GM21423 (cell line): ENCODE results near the gene PIGU.
"Not testable (repeated sequence)": the region's sequence is repeated elsewhere in the genome, so short reads cannot be mapped to it uniquely, and the experiment has no call there.

ENCODE experiments used
- ATAC-seq: cut with Tn5 transposase; IDR thresholded peaks from one replicate; pipeline ENCODE4 v1.9.1; 2021; ENCODE audit warnings: mild to moderate bottlenecking, moderate library complexity; ENCODE audit not compliant: unreplicated experiment

PIGU gene

GRCh38 chr20:34624629-34625028 is 52.3 kb downstream of the PIGU start:
- no peak for ATAC-seq

DNA sequence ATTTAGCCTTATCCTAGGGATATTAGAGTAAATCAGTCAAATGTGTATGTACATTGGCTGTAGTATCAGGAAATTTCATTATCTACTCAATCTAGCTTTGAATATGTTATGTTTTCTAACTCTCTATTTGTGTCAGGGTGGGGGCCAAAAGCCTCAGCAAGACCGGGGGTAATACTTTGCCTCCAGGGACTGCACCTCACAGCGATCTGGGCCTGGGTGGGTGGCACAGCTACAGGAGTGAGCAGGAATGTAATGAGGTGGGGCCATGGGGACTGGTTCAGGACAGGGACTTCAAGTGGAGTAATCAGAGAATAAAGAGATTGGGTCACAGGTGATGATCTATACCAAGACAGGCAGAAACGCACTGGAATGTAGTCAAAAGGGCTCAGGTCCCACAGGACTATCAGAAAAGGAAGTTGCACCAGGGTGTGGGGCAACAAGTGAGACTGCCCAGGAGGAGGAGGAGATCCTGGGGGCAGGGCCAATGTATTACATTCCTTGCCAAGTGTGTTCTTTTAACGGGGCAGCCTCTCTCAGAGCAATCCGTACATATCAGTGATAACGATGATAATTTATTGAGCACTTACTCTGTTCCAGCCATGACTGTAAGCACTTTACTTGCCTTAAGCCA is 54.0 kb downstream of the PIGU start:
- no peak for ATAC-seq

- no peak for ATAC-seq
Measured at GRCh38 chr20:34621383-34622367, 55.2 kb downstream of the PIGU start.

- ATAC-seq, result no peak
Measured at GRCh38 chr20:34621036-34621343, 55.9 kb downstream of the PIGU start.

GRCh38 chr20:34618676-34619075 is 58.2 kb downstream of the PIGU start:
- no peak for ATAC-seq

DNA sequence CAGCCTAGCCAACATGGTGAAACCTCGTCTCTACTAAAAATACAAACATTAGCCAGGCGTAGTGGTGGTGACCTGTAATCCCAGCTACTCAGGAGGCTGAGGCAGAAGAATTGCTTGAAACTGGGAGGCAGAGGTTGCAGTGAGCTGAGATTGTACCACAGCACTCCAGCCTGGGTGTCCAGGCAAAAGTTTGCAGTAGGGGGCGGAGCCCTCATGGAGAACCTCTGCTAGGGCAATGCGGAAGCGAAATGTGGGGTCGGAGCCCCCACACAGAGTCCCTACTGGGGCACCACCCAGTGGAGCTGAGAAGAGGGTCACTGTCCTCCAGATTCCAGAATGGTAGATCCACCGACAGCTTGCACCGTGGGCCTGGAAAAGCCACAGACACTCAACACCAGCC is 60.0 kb downstream of the PIGU start:
- ATAC-seq, result not testable (repeated sequence)

GRCh38 chr20:34615477-34615876 is 61.4 kb downstream of the PIGU start:
- ATAC-seq, result no peak

DNA sequence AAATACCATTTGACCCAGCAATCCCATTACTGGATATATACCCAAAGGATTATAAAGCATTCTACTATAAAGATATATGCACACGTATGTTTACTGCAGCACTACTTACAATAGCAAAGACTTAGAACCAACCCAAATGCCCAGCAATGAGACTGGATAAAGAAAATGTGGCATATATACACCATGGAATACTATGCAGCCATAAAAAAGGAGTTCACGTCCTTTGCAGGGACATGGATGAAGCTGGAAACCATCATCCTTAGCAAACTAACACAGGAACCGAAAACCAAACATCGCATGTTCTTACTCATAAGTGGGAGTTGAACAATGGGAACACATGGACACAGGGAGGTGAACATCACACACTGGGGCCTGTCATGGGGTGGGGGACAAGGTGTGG is 64.9 kb downstream of the PIGU start:
- ATAC-seq, result not testable (repeated sequence)

DNA sequence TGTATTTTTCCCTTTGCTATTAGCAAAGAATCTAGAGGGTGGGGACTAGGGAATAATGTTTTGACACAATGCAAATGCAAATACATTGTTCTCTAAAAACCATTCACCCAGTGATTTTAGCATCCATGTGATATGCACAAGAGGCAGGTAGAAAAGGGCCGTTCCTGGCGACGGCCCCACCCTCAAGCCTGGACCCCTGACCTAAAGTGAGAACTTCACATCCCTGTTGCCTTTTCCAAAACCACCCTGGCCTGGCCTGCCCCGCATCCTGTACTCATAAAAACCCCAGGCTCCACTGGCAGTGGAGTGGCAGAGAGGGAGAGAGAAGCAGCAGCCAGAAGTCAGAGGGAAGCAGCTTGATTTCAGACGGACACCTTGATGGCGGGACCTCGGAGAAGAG is 69.8 kb downstream of the PIGU start:
- ATAC-seq, result no peak

GRCh38 chr20:34604980-34605788 is 71.7 kb downstream of the PIGU start:
- no peak for ATAC-seq

GRCh38 chr20:34600892-34601653 is 75.8 kb downstream of the PIGU start:
- ATAC-seq, result no peak

- no peak for ATAC-seq
Measured at GRCh38 chr20:34595377-34596184, 81.3 kb downstream of the PIGU start.

- ATAC-seq, result no peak
Measured at GRCh38 chr20:34586488-34587163, 90.3 kb downstream of the PIGU start.

DNA sequence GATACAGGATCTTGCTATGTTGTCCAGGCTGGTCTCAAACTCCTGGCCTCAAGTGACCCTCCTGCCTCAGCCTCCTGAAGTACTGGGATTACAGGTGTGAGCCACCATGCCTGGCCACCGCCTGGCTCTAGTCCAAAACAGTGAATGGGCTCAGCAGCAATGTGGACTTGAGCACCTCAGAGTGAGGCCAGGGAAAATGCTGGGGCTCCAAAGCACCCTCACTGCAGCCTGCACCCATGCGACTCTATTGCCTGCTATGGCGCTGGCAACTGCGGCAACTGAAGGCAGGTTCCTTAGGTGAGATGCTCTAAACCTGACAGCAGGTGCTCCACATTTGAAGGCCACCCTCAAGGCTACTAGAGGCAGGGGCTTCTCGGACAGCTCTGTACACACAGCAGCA is 91.9 kb downstream of the PIGU start:
- ATAC-seq, result no peak

GRCh38 chr20:34583544-34583943 is 93.3 kb downstream of the PIGU start:
- no peak for ATAC-seq

DNA sequence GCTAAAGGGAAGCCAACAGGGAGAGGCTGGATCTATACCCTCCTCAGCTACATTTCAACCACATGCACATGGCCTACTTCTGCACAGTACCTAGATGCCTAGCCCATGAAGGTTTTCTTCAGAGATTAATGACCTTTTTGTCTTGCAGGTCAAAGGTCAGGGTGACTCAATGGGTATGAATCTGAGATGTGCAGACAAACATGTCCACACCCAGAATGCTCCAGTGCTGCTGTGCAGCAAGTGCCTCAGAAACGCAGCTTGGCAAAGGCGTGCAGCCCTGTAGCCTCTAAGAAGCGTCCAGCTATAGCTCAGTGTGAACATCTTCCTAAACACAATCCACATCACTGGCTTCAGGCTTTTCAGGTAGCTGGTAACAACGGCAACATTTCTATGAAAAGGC is 94.0 kb downstream of the PIGU start:
- ATAC-seq, result no peak

- ATAC-seq, result no peak
Measured at GRCh38 chr20:34582221-34582620, 94.7 kb downstream of the PIGU start.

- ATAC-seq, result no peak
Measured at GRCh38 chr20:34581341-34582184, 95.3 kb downstream of the PIGU start.
